Kidney (tissue), 14 donors: Measurements from ENCODE around the gene ZNF19. TPM values are rescaled to one million over a fixed set of nuclear protein-coding genes. Genes with fewer than 3 reads are reported as not detected.
A peak's percentile ranks its signal among the peaks of the same experiment; 100 is the strongest.

ENCODE experiments used
- DNase-seq, 5 donors: peaks; one replicate each; pipeline ENCODE4 v3.0.0-alpha.2; 2013 to 2020
- FAIRE-seq: peaks from 2 replicates; lab custom pipeline; 2012; peaks lifted over from hg19 to GRCh38; lab: Jason Lieb, UNC
- H3K27ac ChIP-seq, 2 donors: one replicate each; pipeline ENCODE4 v1.7.0; 2013; ENCODE audit warnings: low read depth in 2 of 2, low read length in 2 of 2, inconsistent platforms in 1 of 2
- H3K27me3 ChIP-seq: one replicate; pipeline ENCODE4 v1.7.1; 2013; ENCODE audit warnings: low read length, inconsistent platforms; ENCODE audit not compliant: control insufficient read depth, insufficient read depth
- H3K36me3 ChIP-seq, 3 donors: one replicate each; pipeline versions ENCODE4 v1.7.0 to v1.7.1; 2013; ENCODE audit warnings: low read length in 3 of 3, control low read depth in 1 of 3, inconsistent platforms in 1 of 3; ENCODE audit not compliant: insufficient read depth in 3 of 3, control insufficient read depth in 2 of 3
- H3K4me1 ChIP-seq, 3 donors: one replicate each; pipeline versions ENCODE4 v1.7.0 to v1.7.1; 2013; ENCODE audit warnings: low read length in 3 of 3, inconsistent platforms in 1 of 3, low read depth in 1 of 3; ENCODE audit not compliant: control insufficient read depth in 2 of 3, insufficient read depth in 2 of 3
- H3K4me3 ChIP-seq, 3 donors: one replicate each; pipeline versions ENCODE4 v1.7.0 to v1.8.1; 2013; ENCODE audit warnings: low read length in 3 of 3, control low read depth in 1 of 3, inconsistent platforms in 1 of 3
- H3K9ac ChIP-seq, 3 donors: one replicate each; pipeline versions ENCODE4 v1.7.0 to v1.7.1; 2013; ENCODE audit warnings: low read length in 3 of 3, control low read depth in 1 of 3, inconsistent platforms in 1 of 3
- H3K9me3 ChIP-seq, 3 donors: one replicate each; pipeline versions ENCODE4 v1.7.0 to v1.7.1; 2013; ENCODE audit warnings: low read length in 3 of 3, control low read depth in 1 of 3, inconsistent platforms in 1 of 3; ENCODE audit not compliant: control insufficient read depth in 2 of 3, insufficient read depth in 1 of 3
- intact Hi-C: fragments of 100-400 bp; cut with DNase I; formaldehyde crosslinking; loops from one replicate; pipeline ENCODE4 v1.11.1; 2022
- polyA plus RNA-seq: library from polyadenylated mRNA; stranded (reverse); fragments of 350-450 nt; fragmentation: Illumina TruSeq; extraction: RNeasy Lipid Tissue Mini Kit (QIAGEN cat#74804); gene quantifications from one replicate; pipeline ENCODE4 v1.2.3, GENCODE V29; 2014; ENCODE audit warnings: low read depth, low replicate concordance; ENCODE audit not compliant: insufficient read depth
- total RNA-seq: library from RNA; stranded (reverse); fragmentation: NEBNext Ultra II Directional; extraction: Animal tissue kit (Norgen Biotek cat#: 25700); gene quantifications from one replicate; pipeline ENCODE4 v1.2.1, GENCODE V29; 2021
- TF ChIP-seq, protein P1 (sequence below): IDR thresholded peaks from 3 replicates; pipeline ENCODE4 v1.5.1; 2012; ENCODE audit warnings: mild to moderate bottlenecking, moderate library complexity, borderline replicate concordance; ENCODE audit not compliant: insufficient read depth; ENCODE audit errors: extremely low read depth
- donor health status: control.
- donor health status: control.
- donor health status: control.
- donor health status: control.
- donor health status: control.
- donor health status: DM: yes; HTN: yes; CAD: no.
- donor health status: Normal renal cell carcinoma (clear cell type).

The ZNF19 gene
- total and polyA plus RNA-seq, 2 donors from 2014 or later = 5.9 to 22.3 TPM

DNA sequence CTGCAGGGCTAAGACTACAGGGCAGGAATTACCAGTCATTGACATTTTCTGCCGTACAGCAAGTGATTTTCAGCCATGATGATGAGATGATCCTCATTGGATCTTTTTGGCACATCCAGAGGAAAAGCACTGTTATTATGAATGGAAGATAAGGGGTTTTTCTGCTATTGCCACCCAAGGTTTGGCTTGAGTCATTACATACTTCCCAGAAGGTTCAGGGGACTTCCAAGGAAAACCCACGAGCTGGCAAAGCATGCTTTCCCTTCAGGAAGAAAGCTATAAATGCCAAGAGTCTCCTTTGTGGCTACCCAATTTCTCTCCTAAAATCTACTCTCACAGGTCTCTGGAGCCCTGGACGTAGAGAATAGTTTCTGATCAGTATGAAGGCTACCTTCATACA, 43.2 kb upstream of the ZNF19 start:
- TF ChIP-seq, protein P1, sequence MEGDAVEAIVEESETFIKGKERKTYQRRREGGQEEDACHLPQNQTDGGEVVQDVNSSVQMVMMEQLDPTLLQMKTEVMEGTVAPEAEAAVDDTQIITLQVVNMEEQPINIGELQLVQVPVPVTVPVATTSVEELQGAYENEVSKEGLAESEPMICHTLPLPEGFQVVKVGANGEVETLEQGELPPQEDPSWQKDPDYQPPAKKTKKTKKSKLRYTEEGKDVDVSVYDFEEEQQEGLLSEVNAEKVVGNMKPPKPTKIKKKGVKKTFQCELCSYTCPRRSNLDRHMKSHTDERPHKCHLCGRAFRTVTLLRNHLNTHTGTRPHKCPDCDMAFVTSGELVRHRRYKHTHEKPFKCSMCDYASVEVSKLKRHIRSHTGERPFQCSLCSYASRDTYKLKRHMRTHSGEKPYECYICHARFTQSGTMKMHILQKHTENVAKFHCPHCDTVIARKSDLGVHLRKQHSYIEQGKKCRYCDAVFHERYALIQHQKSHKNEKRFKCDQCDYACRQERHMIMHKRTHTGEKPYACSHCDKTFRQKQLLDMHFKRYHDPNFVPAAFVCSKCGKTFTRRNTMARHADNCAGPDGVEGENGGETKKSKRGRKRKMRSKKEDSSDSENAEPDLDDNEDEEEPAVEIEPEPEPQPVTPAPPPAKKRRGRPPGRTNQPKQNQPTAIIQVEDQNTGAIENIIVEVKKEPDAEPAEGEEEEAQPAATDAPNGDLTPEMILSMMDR = no peak
- H3K9me3 ChIP-seq = no peaks in the 10 kb centered on the region
- FAIRE-seq (no peak), DNase-seq (no peak)
- no peaks in the 10 kb centered on the region for H3K27me3 ChIP-seq
- no peak overlapping the region for H3K9ac ChIP-seq
- H3K27ac ChIP-seq = no peak overlapping the region
- no peaks in the 10 kb centered on the region for H3K4me1 ChIP-seq
- H3K36me3 ChIP-seq = no peaks in the 10 kb centered on the region
- no peak overlapping the region for H3K4me3 ChIP-seq
- intact Hi-C loops = no loop called here

- no peak for FAIRE-seq
- DNase-seq = no peak
- TF ChIP-seq, protein P1 = no peak
Measured at GRCh38 chr16:71528863-71529262, 39.7 kb upstream of the ZNF19 start.

GRCh38 chr16:71528257-71528656, 39.1 kb upstream of the ZNF19 start:
- H3K36me3 ChIP-seq = no peaks in the 10 kb centered on the region
- H3K4me3 ChIP-seq = no peak overlapping the region
- TF ChIP-seq, protein P1 = no peak
- H3K4me1 ChIP-seq = no peaks in the 10 kb centered on the region
- no peaks in the 10 kb centered on the region for H3K9me3 ChIP-seq
- intact Hi-C loops = no loop called here
- DNase-seq (no peak), FAIRE-seq (no peak)
- no peak overlapping the region for H3K9ac ChIP-seq
- no peaks in the 10 kb centered on the region for H3K27me3 ChIP-seq
- no peak overlapping the region for H3K27ac ChIP-seq

More at GRCh38 chr16:71528863-71529262, 39.7 kb upstream of the ZNF19 start:
- H3K9me3 ChIP-seq = no peaks in the 10 kb centered on the region
- no peaks in the 10 kb centered on the region for H3K27me3 ChIP-seq
- no peak overlapping the region for H3K27ac ChIP-seq
- no peak overlapping the region for H3K9ac ChIP-seq
- no peaks in the 10 kb centered on the region for H3K4me1 ChIP-seq
- no peaks in the 10 kb centered on the region for H3K36me3 ChIP-seq
- no peak overlapping the region for H3K4me3 ChIP-seq
- intact Hi-C loops = no loop called here

- DNase-seq (peak in 4 of 5 donors; percentile 42 to 78 (median 65)), FAIRE-seq (no peak)
- intact Hi-C loops = no loop called here
- TF ChIP-seq, protein P1 = no peak
- no peaks in the 10 kb centered on the region for H3K36me3 ChIP-seq
- H3K9ac ChIP-seq = no peak within 1 kb of the TSS
- H3K27ac ChIP-seq = no peak within 1 kb of the TSS
- H3K4me1 ChIP-seq = no peaks in the 10 kb centered on the region
- H3K9me3 ChIP-seq = no peaks in the 10 kb centered on the region
- no peak within 1 kb of the TSS for H3K4me3 ChIP-seq
- no peaks in the 10 kb centered on the region for H3K27me3 ChIP-seq
Measured at GRCh38 chr16:71526111-71526631, 37.0 kb upstream of the ZNF19 start, which contains the start of gene CHST4. CHST4 (plus strand) TSS chr16:71526426; CDS start chr16:71536678, 10,252 bp downstream.
